HepG2 (cell line): ENCODE data around the gene CTDNEP1.

ENCODE experiments used
- CTCF ChIP-seq: sonication (generic); formaldehyde crosslinking; IDR thresholded peaks from 2 replicates; pipeline ENCODE4 v1.5.0; 2020; ENCODE audit warnings: mild to moderate bottlenecking, missing genetic modification reagents, moderate library complexity
- EZH2 ChIP-seq: conservative IDR thresholded peaks from 2 replicates; pipeline ENCODE4 v1.6.1; 2012; ENCODE audit warnings: mild to moderate bottlenecking, low read depth, low read length, moderate library complexity
- FOSL1 ChIP-seq: sonication (generic); formaldehyde crosslinking; IDR thresholded peaks from 2 replicates; pipeline ENCODE4 v1.9.0; 2021; ENCODE audit warnings: missing genetic modification reagents, borderline replicate concordance
- FUBP1 ChIP-seq: sonication (generic); formaldehyde crosslinking; IDR thresholded peaks from 2 replicates; pipeline ENCODE4 v1.5.1; 2020; ENCODE audit warnings: missing genetic modification reagents, mild to moderate bottlenecking, borderline replicate concordance
- PATZ1 ChIP-seq: sonication (generic); formaldehyde crosslinking; IDR thresholded peaks from 2 replicates; pipeline ENCODE4 v1.4.0; 2020; ENCODE audit warnings: missing genetic modification reagents
- POLR2A ChIP-seq, 2 experiments: IDR thresholded peaks; 2 replicates each; pipeline ENCODE4 v1.6.1; 2011; ENCODE audit warnings: low read depth in 2 of 2, low read length in 2 of 2, mild to moderate bottlenecking in 1 of 2, moderate library complexity in 1 of 2; ENCODE audit not compliant: insufficient read depth in 1 of 2
- RAD21 ChIP-seq: fragments of 450-650 bp; formaldehyde crosslinking; IDR thresholded peaks from 2 replicates; pipeline ENCODE4 v1.5.0; 2020; ENCODE audit warnings: mild to moderate bottlenecking
- SP1 ChIP-seq, 2 experiments: fragments of 450-650 bp in 1 of 2; sonication (generic) in 1 of 2; formaldehyde crosslinking in 1 of 2; IDR thresholded peaks; 2 replicates each; pipeline versions ENCODE4 v1.4.0 to v1.6.1; 2016 to 2020; ENCODE audit warnings: missing genetic modification reagents in 1 of 2
- TAF1 ChIP-seq: sonication (generic); formaldehyde crosslinking; IDR thresholded peaks from 2 replicates; pipeline ENCODE4 v1.4.0; 2020; ENCODE audit warnings: missing genetic modification reagents
- ZNF567 ChIP-seq: sonication (generic); formaldehyde crosslinking; IDR thresholded peaks from 2 replicates; pipeline ENCODE4 v1.8.1; 2023; ENCODE audit warnings: mild to moderate bottlenecking, missing genetic modification reagents, borderline replicate concordance
- ZZZ3 ChIP-seq: sonication (generic); formaldehyde crosslinking; IDR thresholded peaks from 2 replicates; pipeline ENCODE4 v1.4.0; 2020; ENCODE audit warnings: missing genetic modification reagents, mild to moderate bottlenecking, borderline replicate concordance

GRCh38 chr17:7221278-7222092 lies 30.0 kb downstream of the CTDNEP1 start:
- no peak for TF ChIP-seq EZH2
- no peak for TF ChIP-seq ZNF567 (CRISPR knock-in tag)
- TF ChIP-seq SP1 (IDR thresholded peaks at IDR 0.05), result no peak
- no peak for TF ChIP-seq SP1 (CRISPR knock-in tag; IDR thresholded peaks at IDR 0.05)
- no peak for TF ChIP-seq CTCF
- TF ChIP-seq ZZZ3 (CRISPR knock-in tag), result no peak
- TF ChIP-seq RAD21, result no peak
- TF ChIP-seq FUBP1 (CRISPR knock-in tag), result 0 out of 2 replicates have a peak, but pooled peaks have one; percentile 65
- peak in 1 of 2 experiments; percentile 53; a peak in 2 of 4 replicates for TF ChIP-seq POLR2A (IDR thresholded peaks at IDR 0.05; ENCODE audit: insufficient read depth in 1 of 2, low read depth in 2 of 2, low read length in 2 of 2)
- no peak for TF ChIP-seq FOSL1
- no peak for TF ChIP-seq TAF1 (CRISPR knock-in tag)
- TF ChIP-seq PATZ1 (CRISPR knock-in tag), result no peak
